SK-N-MC (cell line): ENCODE data around the gene KIF5A.

Experiments used
- FOXP2 ChIP-seq: optimal IDR thresholded peaks from 2 replicates; pipeline ENCODE3; 2011; ENCODE audit warnings: mild to moderate bottlenecking, moderate library complexity; ENCODE audit not compliant: insufficient read depth; ENCODE audit errors: extremely low read length, control extremely low read depth
- POLR2AphosphoS5 ChIP-seq: IDR thresholded peaks from 2 replicates; pipeline ENCODE4 v1.6.1; 2012; ENCODE audit warnings: mild to moderate bottlenecking, low read depth, low read length, borderline replicate concordance

- TF ChIP-seq POLR2AphosphoS5 (no peak), FOXP2 (no peak)
These were observed 38.1 kb upstream of the KIF5A start for GRCh38 chr12:57511588-57512325.
